Spleen (tissue), 11 donors: ENCODE results near the gene FLOT1. TPM values are rescaled to one million over a fixed set of nuclear protein-coding genes. Genes with fewer than 3 reads are reported as not detected.

Experiments used
- DNase-seq: peaks from one replicate; pipeline ENCODE4 v3.0.0-alpha.2; 2020
- H3K27ac ChIP-seq, 8 donors: fragments of 200-600 bp; sonication (generic) in 7 of 8; 1 replicate in 4 of 8; 2 replicates in 4 of 8; pipeline versions ENCODE4 v1.5.0 to v1.8.0; 2016 to 2021; ENCODE audit warnings: inconsistent platforms in 4 of 8, mild to moderate bottlenecking in 4 of 8, moderate library complexity in 1 of 8
- H3K27me3 ChIP-seq, 7 donors: fragments of 200-600 bp; sonication (generic) in 6 of 7; replicated peaks in 1 of 7; 1 replicate in 4 of 7; 2 replicates in 3 of 7; pipeline versions ENCODE4 v1.5.0 to v1.8.0; 2016 to 2021; ENCODE audit warnings: inconsistent platforms in 3 of 7, mild to moderate bottlenecking in 1 of 7
- H3K36me3 ChIP-seq, 6 donors: fragments of 200-600 bp; sonication (generic) in 5 of 6; 1 replicate in 4 of 6; 2 replicates in 2 of 6; pipeline versions ENCODE4 v1.5.0 to v1.8.0; 2016 to 2021; ENCODE audit warnings: inconsistent platforms in 2 of 6
- H3K4me1 ChIP-seq, 6 donors: fragments of 200-600 bp; sonication (generic) in 5 of 6; 1 replicate in 3 of 6; 2 replicates in 3 of 6; pipeline versions ENCODE4 v1.5.0 to v1.8.0; 2016 to 2021; ENCODE audit warnings: inconsistent platforms in 3 of 6
- H3K4me3 ChIP-seq, 8 donors: fragments of 200-600 bp; sonication (generic) in 7 of 8; 1 replicate in 4 of 8; 2 replicates in 4 of 8; pipeline versions ENCODE4 v1.5.0 to v1.8.0; 2016 to 2021; ENCODE audit warnings: inconsistent platforms in 4 of 8, mild to moderate bottlenecking in 4 of 8, moderate library complexity in 2 of 8
- H3K9me3 ChIP-seq, 8 donors: fragments of 200-600 bp; sonication (generic) in 7 of 8; 1 replicate in 4 of 8; 2 replicates in 4 of 8; pipeline versions ENCODE4 v1.5.0 to v1.8.0; 2016 to 2021; ENCODE audit warnings: inconsistent platforms in 4 of 8
- CTCF ChIP-seq, 11 experiments: fragments of 200-600 bp in 7 of 11; fragments of 450-650 bp in 4 of 11; sonication (generic) in 4 of 11; IDR thresholded peaks in 8 of 11; conservative IDR thresholded peaks in 3 of 11; 1 replicate in 7 of 11; 2 replicates in 4 of 11; pipeline versions ENCODE4 v1.4.0 to v1.8.0; 2016 to 2021; ENCODE audit warnings: antibody characterized with exemption in 11 of 11, inconsistent platforms in 4 of 11, mild to moderate bottlenecking in 1 of 11
- POLR2A ChIP-seq, 3 donors: fragments of 450-650 bp; IDR thresholded peaks; one replicate each; pipeline ENCODE4 v1.5.1; 2017; ENCODE audit warnings: antibody characterized with exemption in 3 of 3, mild to moderate bottlenecking in 1 of 3
- POLR2AphosphoS5 ChIP-seq, 3 donors: sonication (generic); formaldehyde crosslinking; IDR thresholded peaks; one replicate each; pipeline ENCODE4 v1.5.1; 2017; ENCODE audit warnings: antibody characterized with exemption in 3 of 3
- WGBS, 5 donors: extraction: QIAGEN DNeasy Blood & Tissue Kit in 3 of 5; methylation state at CpG; one replicate each; pipeline versions ENCODE4 v1.1.5 to v1.1.7; 2013 to 2018; 5-methylcytosine and 5-hydroxymethylcytosine counted together
- intact Hi-C: fragments of 100-400 bp; cut with DNase I; formaldehyde crosslinking; loops from one replicate; pipeline ENCODE4 v1.15.0; 2023; ENCODE audit warnings: low total_unique reads
- polyA plus RNA-seq, 3 donors: library from polyadenylated mRNA; stranded (reverse); fragments of 200-250 nt; gene quantifications; one replicate each; pipeline ENCODE4 v1.2.1, GENCODE V29; 2013
- total RNA-seq, 7 donors: library from RNA; depleted of rRNA in 3 of 7; stranded (reverse); fragments of >200 nt in 3 of 7; fragmentation: NEBNext Ultra II Directional in 4 of 7; extraction: Animal tissue kit (Norgen Biotek cat#: 25700) in 4 of 7; gene quantifications; one replicate each; pipeline versions ENCODE4 v1.1.0 to v1.2.1, GENCODE V29; 2016 to 2021
- donor health status: healthy with polysubstance abuse.
- donor health status: DM: no; HTN: no; CAD: no; lungs with moderate emphysema.
- donor health status: DM: no; HTN: no; CAD: no.
- donor health status: Bipolar disorder and iron deficiency.
- donor health status: healthy.
- donor health status: DM: no; HTN: no; CAD: no.
- donor health status: DM: yes; HTN: yes; CAD: no.

FLOT1 gene
- total and polyA plus RNA-seq, 10 donors: 116 to 205 (median 165) TPM

DNA sequence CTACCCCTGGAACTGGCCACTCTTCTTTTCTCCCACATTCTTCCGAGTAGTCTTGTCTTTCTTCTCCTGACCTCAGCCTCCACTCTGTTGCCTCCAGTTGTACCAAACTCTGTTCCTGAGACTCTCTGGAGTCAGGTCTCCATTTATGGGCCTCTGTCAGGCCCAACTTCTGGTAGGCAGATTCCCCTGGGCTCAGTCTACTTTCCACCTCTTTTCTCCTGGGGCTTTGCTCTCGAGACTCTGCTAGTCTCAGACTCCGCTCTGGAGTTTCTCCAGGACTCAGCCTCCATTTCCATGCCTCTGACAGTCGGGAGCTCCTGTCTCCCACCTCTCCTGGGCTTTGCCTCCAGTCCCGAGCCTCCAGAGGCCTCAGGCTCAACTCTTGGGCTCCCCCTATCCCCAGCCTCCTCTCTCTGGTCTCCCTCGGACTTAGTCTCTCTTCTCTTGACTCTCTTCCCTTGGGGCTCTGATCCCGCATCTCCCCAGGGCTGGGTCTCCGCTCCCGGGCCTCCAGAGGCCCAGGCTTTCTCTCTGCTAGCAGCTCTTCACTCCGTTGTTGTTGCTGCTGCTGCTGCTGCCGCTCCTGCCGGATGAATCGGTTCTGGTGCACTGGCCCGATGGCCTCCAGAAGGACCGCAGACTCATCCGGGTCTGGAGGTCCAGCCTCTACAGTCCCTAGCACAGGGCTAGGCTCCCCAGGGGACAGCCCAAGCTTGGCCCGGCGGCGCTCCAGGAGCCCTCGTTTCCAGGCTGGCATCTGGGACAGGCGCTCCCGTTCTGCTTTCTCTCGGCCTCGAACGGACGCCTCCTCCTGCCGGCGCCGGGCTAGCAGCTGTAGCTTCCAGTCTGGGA is 57.1 kb downstream of the FLOT1 start:
- peak in 2 of 3 donors; percentile 37 to 52 for TF ChIP-seq POLR2AphosphoS5 (IDR thresholded peaks at IDR 0.05)
- TF ChIP-seq CTCF (IDR thresholded peaks at IDR 0.05 in 8 of 11, conservative IDR thresholded peaks at IDR 0.05 in 3 of 11): peak in 2 of 11 experiments; percentile 19 to 33
- no peak for TF ChIP-seq POLR2A (IDR thresholded peaks at IDR 0.05)
- H3K4me1 ChIP-seq: peaks cover 44 to 84% (median 61%) of the 10 kb centered on the region in 6 donors

DNA sequence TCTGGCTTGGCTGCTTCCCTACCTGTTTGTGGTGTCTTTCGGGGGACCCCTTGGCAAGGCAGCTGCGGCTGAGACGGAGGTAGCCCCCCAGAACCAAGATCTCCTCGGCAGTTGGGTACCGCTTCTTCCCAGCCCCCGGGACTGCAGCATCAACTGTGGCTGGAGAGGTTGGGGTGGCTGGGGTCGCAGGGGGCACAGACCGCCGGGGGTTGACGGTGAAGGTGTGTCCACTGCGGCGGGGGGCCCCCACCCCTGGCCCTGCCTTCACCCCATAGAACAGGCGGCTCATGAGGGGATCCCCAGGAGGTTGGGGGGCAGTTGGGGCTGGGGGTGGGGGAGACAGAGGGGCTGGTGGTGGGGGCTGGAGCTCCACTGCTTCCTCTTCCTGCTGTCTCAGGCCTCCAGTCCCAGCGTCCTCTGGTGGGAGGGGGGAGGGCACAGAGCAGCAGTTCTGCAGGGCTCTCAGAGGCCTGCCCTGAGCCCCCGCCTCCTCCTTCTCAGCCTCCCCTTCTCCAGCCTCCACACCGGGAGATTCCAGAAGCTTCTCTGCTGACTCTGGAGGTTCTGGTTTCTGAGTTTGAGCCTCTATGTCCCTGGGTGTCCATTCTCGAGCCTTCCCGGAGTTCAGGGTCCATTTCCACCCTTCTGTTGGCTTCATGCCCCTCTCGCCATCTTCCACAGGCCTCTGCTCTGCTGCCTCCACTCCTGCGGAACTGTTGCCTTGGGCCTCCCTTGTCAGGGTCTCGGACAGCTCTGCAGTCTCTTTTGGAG is 57.9 kb downstream of the FLOT1 start:
- intact Hi-C loops: no loop called here
- H3K27me3 ChIP-seq: no peaks in the 10 kb centered on the region
- peak; percentile 95 for DNase-seq
- H3K4me3 ChIP-seq: peak overlapping the region; percentile 90 to 99 (median 96)
- TF ChIP-seq CTCF (IDR thresholded peaks at IDR 0.05 in 8 of 11, conservative IDR thresholded peaks at IDR 0.05 in 3 of 11) (peak in 2 of 11 experiments; percentile 12 to 30), POLR2AphosphoS5 (IDR thresholded peaks at IDR 0.05) (peak; percentile 52 to 70 (median 68)), POLR2A (IDR thresholded peaks at IDR 0.05) (no peak)
- no peaks in the 10 kb centered on the region for H3K9me3 ChIP-seq
- WGBS, 5 donors: 2 to 6% (median 3%) methylated on average over 16 to 21 of the region's 21 CpGs
- peaks cover 0 to 32% (median 16%) of the 10 kb centered on the region in 6 donors for H3K36me3 ChIP-seq
- peak overlapping the region; percentile 93 to 100 (median 98) for H3K27ac ChIP-seq
- peaks cover 44 to 84% (median 61%) of the 10 kb centered on the region in 6 donors for H3K4me1 ChIP-seq

More for the DNA sequence above, 57.1 kb downstream of the FLOT1 start:
- Histone ChIP-seq H3K36me3 (peaks cover 0 to 24% (median 8%) of the 10 kb centered on the region in 6 donors), H3K9me3 (no peaks in the 10 kb centered on the region), H3K4me3 (peak overlapping the region; percentile 90 to 99 (median 96)), H3K27ac (peak overlapping the region; percentile 93 to 100 (median 98)), H3K27me3 (no peaks in the 10 kb centered on the region)
- intact Hi-C loops: no loop called here
- WGBS, 5 donors: 10 to 25% (median 12%) methylated on average over 21 to 29 of the region's 29 CpGs
- peak; percentile 89 for DNase-seq

DNA sequence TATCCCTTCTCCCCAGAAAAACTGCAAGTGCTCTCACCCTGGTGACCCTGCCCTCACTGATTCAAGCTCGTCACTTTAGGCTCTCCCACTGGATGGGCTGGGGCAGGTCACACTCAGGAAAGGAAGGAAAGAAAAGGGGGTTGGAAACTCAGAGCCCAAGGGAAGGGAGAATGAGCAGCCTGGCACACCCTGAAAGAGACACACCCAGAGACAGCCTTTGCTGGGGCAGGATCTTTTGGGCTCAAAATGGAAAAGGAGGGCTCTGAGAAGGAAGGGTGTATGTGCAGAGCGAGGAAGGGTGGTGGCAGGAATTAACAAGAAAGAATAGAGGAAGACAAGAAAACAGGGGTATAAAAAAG is 58.5 kb downstream of the FLOT1 start:
- WGBS, 5 donors: 0 to 3% (median 0%) methylated on average over 2 of the region's 2 CpGs
- Histone ChIP-seq H3K36me3 (peaks cover 0 to 39% (median 22%) of the 10 kb centered on the region in 6 donors), H3K9me3 (no peaks in the 10 kb centered on the region), H3K27ac (peak overlapping the region; percentile 93 to 100 (median 98)), H3K4me1 (peaks cover 44 to 84% (median 61%) of the 10 kb centered on the region in 6 donors), H3K4me3 (peak overlapping the region; percentile 90 to 99 (median 96)), H3K27me3 (no peaks in the 10 kb centered on the region)
- TF ChIP-seq CTCF (IDR thresholded peaks at IDR 0.05 in 8 of 11, conservative IDR thresholded peaks at IDR 0.05 in 3 of 11): no peak
- no peak for TF ChIP-seq POLR2A (IDR thresholded peaks at IDR 0.05)
- TF ChIP-seq POLR2AphosphoS5 (IDR thresholded peaks at IDR 0.05): peak in 1 of 3 donors; percentile 5
- intact Hi-C loops: loop anchor here (2.0 kb wide), 1 partner anchor 37 kb away; the partner anchor contains the start of gene TUBB
- no peak for DNase-seq
